Peyer's patch (tissue), 4 donors: ENCODE measurements around the gene MBNL2.

ENCODE experiments used
- POLR2A ChIP-seq, 2 donors: fragments of 450-650 bp; IDR thresholded peaks; one replicate each; pipeline ENCODE4 v1.5.1; 2017; ENCODE audit warnings: antibody characterized with exemption in 2 of 2, mild to moderate bottlenecking in 2 of 2, moderate library complexity in 2 of 2
- TF ChIP-seq, protein P1 (sequence below), 6 experiments: fragments of 450-650 bp in 4 of 6; fragments of 200-600 bp in 2 of 6; sonication (generic) in 1 of 6; IDR thresholded peaks; one replicate each; pipeline ENCODE4 v1.5.1; 2017 to 2019; ENCODE audit warnings: antibody characterized with exemption in 6 of 6, mild to moderate bottlenecking in 3 of 6, moderate library complexity in 1 of 6

DNA sequence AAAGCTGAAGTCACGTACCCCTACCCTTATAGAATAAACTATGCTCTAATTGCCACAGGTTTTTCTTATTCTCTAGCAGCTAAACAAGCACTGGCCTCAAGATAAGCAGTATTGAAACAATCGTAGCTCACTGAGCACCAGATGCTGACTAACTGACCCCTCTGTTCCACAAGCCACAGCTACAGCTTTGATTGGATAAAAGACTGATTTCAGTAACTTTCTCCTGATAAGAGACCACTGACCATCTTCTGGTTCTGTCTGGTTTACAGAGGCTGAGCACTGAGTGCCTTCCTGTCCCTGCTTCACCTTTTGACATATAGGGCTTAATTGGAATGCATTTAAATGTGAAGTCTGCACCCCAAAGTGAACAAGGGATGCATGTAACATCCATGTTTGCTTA is 203.5 kb downstream of the MBNL2 start:
- TF ChIP-seq, protein P1, sequence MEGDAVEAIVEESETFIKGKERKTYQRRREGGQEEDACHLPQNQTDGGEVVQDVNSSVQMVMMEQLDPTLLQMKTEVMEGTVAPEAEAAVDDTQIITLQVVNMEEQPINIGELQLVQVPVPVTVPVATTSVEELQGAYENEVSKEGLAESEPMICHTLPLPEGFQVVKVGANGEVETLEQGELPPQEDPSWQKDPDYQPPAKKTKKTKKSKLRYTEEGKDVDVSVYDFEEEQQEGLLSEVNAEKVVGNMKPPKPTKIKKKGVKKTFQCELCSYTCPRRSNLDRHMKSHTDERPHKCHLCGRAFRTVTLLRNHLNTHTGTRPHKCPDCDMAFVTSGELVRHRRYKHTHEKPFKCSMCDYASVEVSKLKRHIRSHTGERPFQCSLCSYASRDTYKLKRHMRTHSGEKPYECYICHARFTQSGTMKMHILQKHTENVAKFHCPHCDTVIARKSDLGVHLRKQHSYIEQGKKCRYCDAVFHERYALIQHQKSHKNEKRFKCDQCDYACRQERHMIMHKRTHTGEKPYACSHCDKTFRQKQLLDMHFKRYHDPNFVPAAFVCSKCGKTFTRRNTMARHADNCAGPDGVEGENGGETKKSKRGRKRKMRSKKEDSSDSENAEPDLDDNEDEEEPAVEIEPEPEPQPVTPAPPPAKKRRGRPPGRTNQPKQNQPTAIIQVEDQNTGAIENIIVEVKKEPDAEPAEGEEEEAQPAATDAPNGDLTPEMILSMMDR (IDR thresholded peaks at IDR 0.05): no peak
- no peak for TF ChIP-seq POLR2A (IDR thresholded peaks at IDR 0.05)
